GM12878 (cell line): ENCODE measurements around the gene CXCL13. TPM values are rescaled to one million over a fixed set of nuclear protein-coding genes. Genes with fewer than 3 reads are reported as not detected.

Experiments
- ATAC-seq: fragments of 200-7000 bp; cut with Tn5 transposase; 3 replicates; pipeline ENCODE4 v1.9.1; 2020; ENCODE audit warnings: mild to moderate bottlenecking, moderate library complexity
- BruUV-seq: library from RNA; stranded (reverse); fragments of 400-500 nt; replicated peaks from 2 replicates; lab custom pipeline; 2021; lab: Mats Ljungman, UMichigan
- CTCF ChIA-PET: fragments of 300-600 bp; sonication (Branson Sonifier 250); formaldehyde crosslinking; extraction: SDS; loops from one replicate; lab custom pipeline; 2021; ENCODE audit warnings: inconsistent platforms; lab: Yijun Ruan, JAX
- POLR2A ChIA-PET: fragments of 350-600 bp; formaldehyde crosslinking; extraction: SDS; loops from one replicate; lab custom pipeline; 2021; ENCODE audit warnings: inconsistent platforms; lab: Charles Lee
- RAD21 ChIA-PET: fragments of 300-600 bp; sonication (Branson Sonifier 250); formaldehyde crosslinking; loops from one replicate; lab custom pipeline; 2023; ENCODE audit warnings: antibody characterized with exemption; ENCODE audit not compliant: unreplicated experiment; lab: Charles Lee
- SMC1A ChIA-PET: fragments of 300-600 bp; sonication (Branson Sonifier 250); formaldehyde crosslinking; loops from one replicate; lab custom pipeline; 2023; ENCODE audit not compliant: unreplicated experiment, uncharacterized antibody; lab: Charles Lee
- DNase-seq: peaks from one replicate; pipeline ENCODE4 v3.0.0-alpha.2; 2011; ENCODE audit warnings: low read depth, low spot score
- FAIRE-seq: peaks from 3 replicates; lab custom pipeline; 2011; peaks lifted over from hg19 to GRCh38; lab: Jason Lieb, UNC
- H2AFZ ChIP-seq: 2 replicates; pipeline ENCODE4 v1.6.0; 2011; ENCODE audit warnings: low read depth, low read length, control low read depth; ENCODE audit not compliant: control insufficient read depth
- H3K27ac ChIP-seq: 2 replicates; pipeline ENCODE4 v1.5.1; 2011; ENCODE audit warnings: control low read depth; ENCODE audit not compliant: control insufficient read depth, insufficient read depth
- H3K27me3 ChIP-seq, 2 experiments: replicated peaks in 1 of 2; 2 replicates each; pipeline versions ENCODE4 v1.6.0 to v1.6.1; 2011; ENCODE audit warnings: low read length in 1 of 2; ENCODE audit not compliant: control insufficient read depth in 2 of 2, insufficient read depth in 2 of 2
- H3K36me3 ChIP-seq, 2 experiments: 2 replicates each; pipeline ENCODE4 v1.5.1; 2011; ENCODE audit warnings: low read length in 1 of 2; ENCODE audit not compliant: control insufficient read depth in 2 of 2, insufficient read depth in 2 of 2
- H3K4me1 ChIP-seq: 2 replicates; pipeline ENCODE4 v1.6.1; 2011; ENCODE audit warnings: mild to moderate bottlenecking, low read length, moderate library complexity, mixed read lengths; ENCODE audit not compliant: control insufficient read depth, insufficient read depth
- H3K4me2 ChIP-seq: 2 replicates; pipeline ENCODE4 v1.6.0; 2011; ENCODE audit warnings: control low read depth; ENCODE audit not compliant: control insufficient read depth, insufficient read depth
- H3K4me3 ChIP-seq: fragments of 200-600 bp; sonication (generic); 2 replicates; pipeline ENCODE4 v1.5.1; 2016
- H3K79me2 ChIP-seq: 2 replicates; pipeline ENCODE4 v1.6.0; 2011; ENCODE audit warnings: low read length; ENCODE audit not compliant: control insufficient read depth, insufficient read depth
- H3K9ac ChIP-seq: 2 replicates; pipeline ENCODE4 v1.8.0; 2011; ENCODE audit warnings: low read length, control low read depth, mixed read lengths; ENCODE audit not compliant: control insufficient read depth, insufficient read depth
- H3K9me3 ChIP-seq: replicated peaks from 3 replicates; pipeline ENCODE4 v1.5.1; 2011; ENCODE audit warnings: mild to moderate bottlenecking, low read length; ENCODE audit not compliant: control insufficient read depth, insufficient read depth
- H4K20me1 ChIP-seq: 2 replicates; pipeline ENCODE4 v1.6.0; 2011; ENCODE audit not compliant: control insufficient read depth, insufficient read depth
- ATF7 ChIP-seq: fragments of 450-650 bp; IDR thresholded peaks from 2 replicates; pipeline ENCODE4 v1.6.1; 2016; ENCODE audit warnings: low read depth, mild to moderate bottlenecking
- ETV6 ChIP-seq, 2 experiments: fragments of 450-650 bp in 1 of 2; IDR thresholded peaks in 1 of 2; conservative IDR thresholded peaks in 1 of 2; 2 replicates each; pipeline ENCODE4 v1.6.1; 2014; ENCODE audit warnings: antibody characterized with exemption in 1 of 2, borderline replicate concordance in 1 of 2, low read depth in 1 of 2, mild to moderate bottlenecking in 1 of 2, moderate library complexity in 1 of 2
- HCFC1 ChIP-seq: fragments of 150-350 bp; IDR thresholded peaks from 2 replicates; pipeline ENCODE4 v1.6.1; 2014; ENCODE audit warnings: low read length
- HDGF ChIP-seq: fragments of 450-650 bp; IDR thresholded peaks from 2 replicates; pipeline ENCODE4 v1.6.1; 2016; ENCODE audit warnings: antibody characterized with exemption
- KAT2A ChIP-seq: conservative IDR thresholded peaks from 2 replicates; pipeline ENCODE4 v1.6.1; 2011; ENCODE audit warnings: low read depth, low read length; ENCODE audit not compliant: control insufficient read depth
- NFYA ChIP-seq: IDR thresholded peaks from 2 replicates; pipeline ENCODE4 v1.6.1; 2011; ENCODE audit warnings: low read depth, mild to moderate bottlenecking, low read length, improper control_type of control experiment, borderline replicate concordance
- TCF12 ChIP-seq: IDR thresholded peaks from 2 replicates; pipeline ENCODE4 v1.6.1; 2011; ENCODE audit warnings: low read depth, mild to moderate bottlenecking, low read length
- ZBED1 ChIP-seq: IDR thresholded peaks from 2 replicates; pipeline ENCODE4 v1.6.1; 2016; ENCODE audit warnings: borderline replicate concordance
- ZNF24 ChIP-seq: fragments of 450-650 bp; IDR thresholded peaks from 2 replicates; pipeline ENCODE4 v1.6.1; 2017; ENCODE audit warnings: antibody characterized with exemption, mild to moderate bottlenecking
- WGBS: methylation state at CpG from one replicate; pipeline ENCODE4 v1.1.6; 2016; ENCODE audit warnings: low lambda C conversion rate; ENCODE audit not compliant: insufficient replicate concordance, insufficient coverage; ENCODE audit errors: missing lambda C conversion rate; 5-methylcytosine and 5-hydroxymethylcytosine counted together
- in situ Hi-C: fragments of 300-500 bp; cut with MboI; formaldehyde crosslinking; loops from 9 replicates; pipeline ENCODE4 v1.14.3; 2018; ENCODE audit warnings: mixed read lengths
- intact Hi-C: fragments of 100-400 bp; cut with micrococcal nuclease; formaldehyde crosslinking; loops from one replicate; pipeline ENCODE4 v1.14.2; 2022; ENCODE audit not compliant: unreplicated experiment
- polyA plus RNA-seq, 11 experiments: library from polyadenylated mRNA; depleted of rRNA in 4 of 11; unstranded in 6 of 11; stranded (reverse) in 5 of 11; fragments of >200 nt; fragmentation: Nextera tagmentation in 4 of 11; fragmentation: Illumina TruSeq in 1 of 11; extraction: Ambion mirVana in 4 of 11; extraction: Trizol in 1 of 11; gene quantifications; 1 replicate in 1 of 11; 2 replicates in 10 of 11; pipeline versions ENCODE4 v1.2.1 to v1.2.3, GENCODE V29; 2011 to 2016; ENCODE audit warnings: inconsistent platforms in 2 of 11, missing spikeins in 2 of 11, low read depth in 1 of 11
- total RNA-seq, 4 experiments: library from RNA; depleted of rRNA in 3 of 4; stranded (reverse); fragments of >200 nt in 3 of 4; fragmentation: Illumina TruSeq in 1 of 4; extraction: Trizol in 1 of 4; gene quantifications; 2 replicates each; pipeline versions ENCODE4 v1.2.1 to v1.2.3, GENCODE V29; 2013 to 2021
- TF ChIP-seq, protein P1 (sequence below): fragments of 450-650 bp; IDR thresholded peaks from 2 replicates; pipeline ENCODE4 v1.6.1; 2017; ENCODE audit warnings: low read depth, mild to moderate bottlenecking, moderate library complexity

Gene CXCL13
- total and polyA plus RNA-seq, 10 of the 15 experiments (the other 5 are each of a cell fraction or from before 2014, with no cell fraction given): 0.05 to 0.16 TPM; not detected in 8

GRCh38 chr4:77635246-77635645 lies 29.6 kb downstream of the CXCL13 start:
- CTCF ChIA-PET: no interaction called here
- no peak overlapping the region for H3K9ac ChIP-seq
- H2AFZ ChIP-seq: no peak overlapping the region
- 53% methylated on average over 7 of the region's 7 CpGs for WGBS
- DNase-seq: no peak
- no peaks in the 10 kb centered on the region for H3K79me2 ChIP-seq
- BruUV-seq: no TSS peak
- in situ Hi-C loops (no loop called here), intact Hi-C loops (no loop called here)
- no peak for ATAC-seq
- RAD21 ChIA-PET: no interaction called here
- POLR2A ChIA-PET: no interaction called here
- H4K20me1 ChIP-seq: no peaks in the 10 kb centered on the region
- no peaks in the 10 kb centered on the region; the same call in 2 of the 3 replicates for H3K9me3 ChIP-seq
- SMC1A ChIA-PET: no interaction called here
- no peak overlapping the region for H3K4me3 ChIP-seq
- no peaks in the 10 kb centered on the region for H3K4me1 ChIP-seq
- no peak overlapping the region for H3K4me2 ChIP-seq
- H3K36me3 ChIP-seq: no peaks in the 10 kb centered on the region
- FAIRE-seq: no peak
- H3K27me3 ChIP-seq: no peaks in the 10 kb centered on the region
- TF ChIP-seq ATF7: no peak
- TF ChIP-seq, protein P1, sequence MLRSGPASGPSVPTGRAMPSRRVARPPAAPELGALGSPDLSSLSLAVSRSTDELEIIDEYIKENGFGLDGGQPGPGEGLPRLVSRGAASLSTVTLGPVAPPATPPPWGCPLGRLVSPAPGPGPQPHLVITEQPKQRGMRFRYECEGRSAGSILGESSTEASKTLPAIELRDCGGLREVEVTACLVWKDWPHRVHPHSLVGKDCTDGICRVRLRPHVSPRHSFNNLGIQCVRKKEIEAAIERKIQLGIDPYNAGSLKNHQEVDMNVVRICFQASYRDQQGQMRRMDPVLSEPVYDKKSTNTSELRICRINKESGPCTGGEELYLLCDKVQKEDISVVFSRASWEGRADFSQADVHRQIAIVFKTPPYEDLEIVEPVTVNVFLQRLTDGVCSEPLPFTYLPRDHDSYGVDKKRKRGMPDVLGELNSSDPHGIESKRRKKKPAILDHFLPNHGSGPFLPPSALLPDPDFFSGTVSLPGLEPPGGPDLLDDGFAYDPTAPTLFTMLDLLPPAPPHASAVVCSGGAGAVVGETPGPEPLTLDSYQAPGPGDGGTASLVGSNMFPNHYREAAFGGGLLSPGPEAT: no peak
- TF ChIP-seq TCF12: no peak
- TF ChIP-seq HDGF: no peak
- TF ChIP-seq ZBED1: no peak
- TF ChIP-seq HCFC1: no peak
- TF ChIP-seq ZNF24: no peak
- TF ChIP-seq ETV6 (conservative IDR thresholded peaks at IDR 0.05 in 1 of 2, IDR thresholded peaks at IDR 0.05 in 1 of 2; ENCODE audit: borderline replicate concordance in 1 of 2, low read depth in 1 of 2): no peak
- no peak for TF ChIP-seq NFYA
- TF ChIP-seq KAT2A: no peak
- no peak overlapping the region for H3K27ac ChIP-seq
